Stimulated activated CD4-positive, alpha-beta T cell treated with anti-CD3 and anti-CD28 coated beads, Interleukin-1b, Interleukin-23, amount 100 ng/mL, for 24 hours (primary cell): ENCODE results near the gene PPP2R3C.
"Not testable (repeated sequence)": the region's sequence is repeated elsewhere in the genome, so short reads cannot be mapped to it uniquely, and the experiment has no call there.

Source experiments
- DNase-seq, 4 experiments: peaks; one replicate each; pipeline ENCODE4 v3.0.0-alpha.2; 2020; ENCODE audit warnings: low read depth in 4 of 4, low spot score in 1 of 4

Gene PPP2R3C

GRCh38 chr14:35065731-35066130, 56.1 kb downstream of the PPP2R3C start:
- DNase-seq, result not testable (repeated sequence)

- DNase-seq, result not testable (repeated sequence)
These were observed 60.5 kb downstream of the PPP2R3C start for GRCh38 chr14:35061113-35061791.

GRCh38 chr14:35052637-35053036, 69.2 kb downstream of the PPP2R3C start:
- DNase-seq, result no peak

- DNase-seq, result no peak
These were observed 70.0 kb downstream of the PPP2R3C start for GRCh38 chr14:35051796-35052195.

- no peak for DNase-seq
These were observed 71.1 kb downstream of the PPP2R3C start for GRCh38 chr14:35050652-35051051.

- no peak for DNase-seq
These were observed 73.7 kb downstream of the PPP2R3C start for GRCh38 chr14:35047976-35048513.

GRCh38 chr14:35046751-35047536, 74.8 kb downstream of the PPP2R3C start:
- peak in 2 of 4 experiments; percentile 13 to 20 for DNase-seq

- DNase-seq, result peak; percentile 93 to 98 (median 97)
These were observed 75.6 kb downstream of the PPP2R3C start, which contains the start of gene FAM177A1 for GRCh38 chr14:35046048-35046750. TSS of gene FAM177A1 (plus strand) at chr14:35046272. CDS start at chr14:35046464, 192 bp downstream.

- DNase-seq, result no peak
These were observed 76.1 kb downstream of the PPP2R3C start for GRCh38 chr14:35045798-35046047.

GRCh38 chr14:35044939-35045797, 76.6 kb downstream of the PPP2R3C start:
- DNase-seq, result peak in 1 of 4 experiments; percentile 1

GRCh38 chr14:35043046-35043445, 78.7 kb downstream of the PPP2R3C start:
- DNase-seq, result no peak

- DNase-seq, result no peak
These were observed 79.2 kb downstream of the PPP2R3C start for GRCh38 chr14:35042632-35043031.

- not testable (repeated sequence) for DNase-seq
These were observed 83.5 kb downstream of the PPP2R3C start for GRCh38 chr14:35038312-35038711.
